ENCODE results near the gene MPPED1.

DNA sequence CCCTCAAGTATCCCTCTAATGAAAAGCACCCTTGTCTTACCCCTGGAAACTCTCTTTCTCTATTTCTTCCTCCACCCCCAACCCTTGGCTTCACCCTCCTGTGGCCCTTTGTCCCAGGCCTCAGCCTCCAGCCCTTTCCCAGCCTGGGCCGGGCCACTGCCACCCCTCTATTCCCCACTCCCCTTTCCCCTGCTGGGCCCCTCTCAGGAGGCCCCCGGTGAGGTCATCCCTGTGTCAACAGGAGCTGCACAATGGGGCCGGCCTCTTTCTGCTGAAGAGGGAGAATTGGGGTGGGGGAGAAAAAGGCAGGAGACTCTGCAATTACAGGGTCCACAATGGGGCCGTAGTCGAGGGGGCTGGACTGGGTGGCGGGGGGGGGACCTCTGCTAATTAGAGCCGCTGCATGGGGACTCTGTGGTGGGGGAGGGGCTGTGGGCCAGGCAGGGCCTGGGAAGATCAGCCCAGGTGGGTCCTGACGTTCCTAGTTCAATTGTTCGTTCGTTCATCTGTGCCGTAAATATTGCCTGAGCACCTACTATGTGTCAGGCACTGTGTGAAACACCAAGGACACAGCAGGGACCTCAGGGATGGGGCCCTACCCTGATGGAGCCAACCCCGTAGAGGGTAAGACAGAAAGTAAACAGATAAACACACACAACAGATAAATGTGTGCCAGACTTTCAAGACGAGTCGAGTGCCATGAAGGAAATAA, 18.5 kb upstream of the MPPED1 start:
- TF ChIP-seq, protein P1, sequence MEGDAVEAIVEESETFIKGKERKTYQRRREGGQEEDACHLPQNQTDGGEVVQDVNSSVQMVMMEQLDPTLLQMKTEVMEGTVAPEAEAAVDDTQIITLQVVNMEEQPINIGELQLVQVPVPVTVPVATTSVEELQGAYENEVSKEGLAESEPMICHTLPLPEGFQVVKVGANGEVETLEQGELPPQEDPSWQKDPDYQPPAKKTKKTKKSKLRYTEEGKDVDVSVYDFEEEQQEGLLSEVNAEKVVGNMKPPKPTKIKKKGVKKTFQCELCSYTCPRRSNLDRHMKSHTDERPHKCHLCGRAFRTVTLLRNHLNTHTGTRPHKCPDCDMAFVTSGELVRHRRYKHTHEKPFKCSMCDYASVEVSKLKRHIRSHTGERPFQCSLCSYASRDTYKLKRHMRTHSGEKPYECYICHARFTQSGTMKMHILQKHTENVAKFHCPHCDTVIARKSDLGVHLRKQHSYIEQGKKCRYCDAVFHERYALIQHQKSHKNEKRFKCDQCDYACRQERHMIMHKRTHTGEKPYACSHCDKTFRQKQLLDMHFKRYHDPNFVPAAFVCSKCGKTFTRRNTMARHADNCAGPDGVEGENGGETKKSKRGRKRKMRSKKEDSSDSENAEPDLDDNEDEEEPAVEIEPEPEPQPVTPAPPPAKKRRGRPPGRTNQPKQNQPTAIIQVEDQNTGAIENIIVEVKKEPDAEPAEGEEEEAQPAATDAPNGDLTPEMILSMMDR (conservative IDR thresholded peaks at IDR 0.05) = no peak
- TF ChIP-seq EZH2 (IDR thresholded peaks at IDR 0.05; ENCODE audit: low read depth) = no peak
